HCT116 (cell line): ENCODE measurements around the gene SNX25. TPM values are rescaled to one million over a fixed set of nuclear protein-coding genes. Genes with fewer than 3 reads are reported as not detected.
"Not testable (repeated sequence)": the region's sequence is repeated elsewhere in the genome, so short reads cannot be mapped to it uniquely, and the experiment has no call there.

Experiments used
- ATAC-seq: fragments of 200-7000 bp; cut with Tn5 transposase; 2 replicates; pipeline ENCODE4 v1.9.1; 2020; ENCODE audit warnings: mild to moderate bottlenecking, moderate library complexity
- BruUV-seq: library from RNA; stranded (reverse); fragments of 400-500 nt; replicated peaks from 2 replicates; lab custom pipeline; 2021; lab: Mats Ljungman, UMichigan
- CTCF ChIA-PET: fragments of 300-600 bp; sonication (Branson Sonifier 250); formaldehyde crosslinking; loops from one replicate; lab custom pipeline; 2021; ENCODE audit warnings: antibody characterized with exemption; lab: Charles Lee
- POLR2A ChIA-PET: fragments of 300-600, 350-600 bp; sonication (Branson Sonifier 250); formaldehyde crosslinking; loops from one replicate; lab custom pipeline; 2021; ENCODE audit warnings: antibody characterized with exemption; lab: Charles Lee
- RAD21 ChIA-PET, 2 experiments: fragments of 300-600 bp; sonication (Branson Sonifier 250); formaldehyde crosslinking; loops; one replicate each; lab custom pipeline; 2023; ENCODE audit warnings: low total read pairs in 2 of 2; ENCODE audit not compliant: uncharacterized antibody in 2 of 2, unreplicated experiment in 2 of 2, low non-redundant PET in 1 of 2; lab: Charles Lee
- DNase-seq: peaks from one replicate; pipeline ENCODE4 v3.0.0-alpha.2; 2010; ENCODE audit warnings: low read depth, low spot score
- H2AFZ ChIP-seq: fragments of 200-600 bp; shearing (Covaris generic), sonication (generic); 2 replicates; pipeline ENCODE4 v1.6.1; 2017; ENCODE audit warnings: low read depth, mixed run types, mixed read lengths, antibody characterized with exemption, low read length; ENCODE audit not compliant: poor library complexity, severe bottlenecking
- H3K27ac ChIP-seq: 2 replicates; pipeline ENCODE4 v1.5.1; 2012; ENCODE audit warnings: low read depth, low read length
- H3K27me3 ChIP-seq: fragments of 200-600 bp; sonication (generic); 2 replicates; pipeline ENCODE4 v1.6.1; 2016; ENCODE audit warnings: mixed run types, low read length, mixed read lengths; ENCODE audit not compliant: insufficient read depth
- H3K36me3 ChIP-seq, 2 experiments: fragments of 200-500 bp in 1 of 2; fragments of 200-600 bp in 1 of 2; sonication (Bioruptor generic) in 1 of 2; sonication (generic) in 1 of 2; 2 replicates each; pipeline versions ENCODE4 v1.5.1 to v1.6.1; 2014 to 2016; ENCODE audit warnings: low read length in 2 of 2, inconsistent platforms in 1 of 2, mixed read lengths in 1 of 2, mixed run types in 1 of 2; ENCODE audit not compliant: insufficient read depth in 2 of 2, control insufficient read depth in 1 of 2
- H3K4me1 ChIP-seq, 2 experiments: fragments of 200-600 bp in 1 of 2; sonication (generic) in 1 of 2; 2 replicates each; pipeline versions ENCODE4 v1.5.1 to v1.6.1; 2012 to 2017; ENCODE audit warnings: low read length in 2 of 2, inconsistent platforms in 1 of 2, mild to moderate bottlenecking in 1 of 2, mixed read lengths in 1 of 2, mixed run types in 1 of 2, moderate library complexity in 1 of 2; ENCODE audit not compliant: insufficient read depth in 2 of 2, control insufficient read depth in 1 of 2
- H3K4me2 ChIP-seq: fragments of 200-600 bp; sonication (generic); 2 replicates; pipeline ENCODE4 v1.6.1; 2017; ENCODE audit warnings: mixed run types, low read length, mixed read lengths
- H3K4me3 ChIP-seq, 2 experiments: fragments of 200-600 bp in 1 of 2; sonication (generic) in 1 of 2; replicated peaks in 1 of 2; 2 replicates each; pipeline ENCODE4 v1.5.1; 2011 to 2016; ENCODE audit warnings: low read length in 2 of 2, control low read depth in 1 of 2, low read depth in 1 of 2, mild to moderate bottlenecking in 1 of 2, mixed read lengths in 1 of 2, mixed run types in 1 of 2
- H3K79me2 ChIP-seq: fragments of 200-600 bp; sonication (generic); 2 replicates; pipeline ENCODE4 v1.6.1; 2017; ENCODE audit warnings: mild to moderate bottlenecking, mixed run types, low read length, moderate library complexity, mixed read lengths; ENCODE audit not compliant: insufficient read depth
- H3K9ac ChIP-seq: fragments of 200-600 bp; sonication (generic); 2 replicates; pipeline ENCODE4 v1.6.1; 2016; ENCODE audit warnings: low read length, mixed read lengths
- H3K9me2 ChIP-seq: fragments of 200-600 bp; sonication (generic), shearing (Covaris generic); 2 replicates; pipeline ENCODE4 v1.6.1; 2017; ENCODE audit warnings: mixed run types, mild to moderate bottlenecking, moderate library complexity; ENCODE audit not compliant: insufficient read depth
- H3K9me3 ChIP-seq, 2 experiments: fragments of 200-500 bp in 1 of 2; fragments of 200-600 bp in 1 of 2; sonication (Bioruptor generic) in 1 of 2; sonication (generic) in 1 of 2; 2 replicates each; pipeline ENCODE4 v1.6.1; 2014 to 2017; ENCODE audit warnings: low read length in 2 of 2, mixed read lengths in 2 of 2, inconsistent platforms in 1 of 2, low read depth in 1 of 2, mild to moderate bottlenecking in 1 of 2, mixed run types in 1 of 2, moderate library complexity in 1 of 2; ENCODE audit not compliant: control insufficient read depth in 1 of 2, insufficient read depth in 1 of 2
- H4K20me1 ChIP-seq: fragments of 200-600 bp; sonication (generic), shearing (Covaris generic); 2 replicates; pipeline ENCODE4 v1.6.1; 2017; ENCODE audit warnings: mixed run types, mild to moderate bottlenecking, moderate library complexity; ENCODE audit not compliant: insufficient read depth
- ATF3 ChIP-seq: IDR thresholded peaks from 2 replicates; pipeline ENCODE4 v1.6.1; 2012
- CEBPB ChIP-seq: IDR thresholded peaks from 2 replicates; pipeline ENCODE4 v1.6.1; 2012; ENCODE audit warnings: low read depth
- CTCF ChIP-seq, 3 experiments: fragments of 200-600 bp in 1 of 3; sonication (generic) in 1 of 3; IDR thresholded peaks in 2 of 3; conservative IDR thresholded peaks in 1 of 3; 2 replicates each; pipeline ENCODE4 v1.5.1; 2012 to 2017; ENCODE audit warnings: low read depth in 2 of 3, low read length in 2 of 3, antibody characterized with exemption in 1 of 3, borderline replicate concordance in 1 of 3, control low read depth in 1 of 3, mild to moderate bottlenecking in 1 of 3, mixed read lengths in 1 of 3, mixed run types in 1 of 3, moderate library complexity in 1 of 3; ENCODE audit not compliant: insufficient read depth in 1 of 3
- EGR1 ChIP-seq: IDR thresholded peaks from 2 replicates; pipeline ENCODE4 v1.6.1; 2012; ENCODE audit warnings: low read depth
- ELF1 ChIP-seq: IDR thresholded peaks from 2 replicates; pipeline ENCODE4 v1.6.1; 2012; ENCODE audit warnings: low read depth, borderline replicate concordance
- EZH2 ChIP-seq: fragments of 200-600 bp; sonication (generic); IDR thresholded peaks from 2 replicates; pipeline ENCODE4 v1.6.1; 2017; ENCODE audit warnings: antibody characterized with exemption, mixed run types
- EZH2phosphoT487 ChIP-seq: fragments of 200-600 bp; IDR thresholded peaks from 2 replicates; pipeline ENCODE4 v1.6.1; 2018; ENCODE audit warnings: antibody characterized with exemption, borderline replicate concordance
- FOSL1 ChIP-seq: IDR thresholded peaks from 2 replicates; pipeline ENCODE4 v1.6.1; 2012; ENCODE audit warnings: low read depth
- JUND ChIP-seq: IDR thresholded peaks from 2 replicates; pipeline ENCODE4 v1.6.1; 2012
- MAX ChIP-seq: IDR thresholded peaks from 2 replicates; pipeline ENCODE4 v1.6.1; 2012
- POLR2A ChIP-seq: IDR thresholded peaks from 2 replicates; pipeline ENCODE4 v1.7.0; 2011; ENCODE audit warnings: borderline replicate concordance; ENCODE audit not compliant: insufficient read depth, insufficient read length; ENCODE audit errors: extremely low read depth
- RAD21 ChIP-seq: IDR thresholded peaks from 2 replicates; pipeline ENCODE4 v1.6.1; 2012; ENCODE audit warnings: low read depth, mild to moderate bottlenecking
- SP1 ChIP-seq: IDR thresholded peaks from 2 replicates; pipeline ENCODE4 v1.6.1; 2012; ENCODE audit warnings: low read depth
- SRF ChIP-seq: IDR thresholded peaks from 2 replicates; pipeline ENCODE4 v1.6.1; 2012; ENCODE audit warnings: low read depth
- TCF7L2 ChIP-seq: IDR thresholded peaks from 2 replicates; pipeline ENCODE4 v1.7.0; 2011; ENCODE audit warnings: borderline replicate concordance, inconsistent platforms; ENCODE audit not compliant: insufficient read depth, insufficient read length; ENCODE audit errors: extremely low read depth
- YY1 ChIP-seq: IDR thresholded peaks from 2 replicates; pipeline ENCODE4 v1.6.1; 2011; ENCODE audit warnings: low read length, low read depth, moderate library complexity, mild to moderate bottlenecking; ENCODE audit not compliant: insufficient replicate concordance; ENCODE audit errors: extremely low read depth
- ZBTB33 ChIP-seq: IDR thresholded peaks from 2 replicates; pipeline ENCODE4 v1.6.1; 2011; ENCODE audit warnings: mild to moderate bottlenecking, low read length, moderate library complexity; ENCODE audit not compliant: insufficient replicate concordance; ENCODE audit errors: extremely low read depth
- ZFX ChIP-seq: fragments of 450-650 bp; IDR thresholded peaks from 2 replicates; pipeline ENCODE4 v1.6.1; 2017
- ZNF274 ChIP-seq: fragments of 200-500 bp; sonication (Bioruptor generic); IDR thresholded peaks from 2 replicates; pipeline ENCODE4 v1.6.1; 2014; ENCODE audit warnings: mild to moderate bottlenecking, low read depth, low read length, inconsistent platforms
- intact Hi-C: fragments of 100-400 bp; cut with micrococcal nuclease; formaldehyde crosslinking; loops from 2 replicates; pipeline ENCODE4 v1.10.0; 2022
- total RNA-seq: library from RNA; stranded (reverse); gene quantifications from one replicate; pipeline ENCODE4 v1.2.1, GENCODE V29; 2021; ENCODE audit not compliant: unreplicated experiment

SNX25 gene
- total RNA-seq, 1 experiment from 2014 or later = 20.9 TPM

- no peak for TF ChIP-seq SRF
These were observed 47.7 kb downstream of the SNX25 start (continued) for GRCh38 chr4:185257086-185257485.

- H3K4me3 ChIP-seq = no peak overlapping the region
- peaks cover 6 to 29% of the 10 kb centered on the region in 2 experiments; a peak in 3 of 4 replicates for H3K4me1 ChIP-seq
- ChIA-PET RAD21 (no interaction called here), POLR2A (no interaction called here), CTCF (no interaction called here)
- no peaks in the 10 kb centered on the region for H3K79me2 ChIP-seq
- H4K20me1 ChIP-seq = no peaks in the 10 kb centered on the region
- BruUV-seq = no TSS peak
- DNase-seq = no peak
- no peak overlapping the region for H3K27ac ChIP-seq
- no peaks in the 10 kb centered on the region for H3K27me3 ChIP-seq
- H3K36me3 ChIP-seq = no peaks in the 10 kb centered on the region
- H3K9ac ChIP-seq = no peak overlapping the region
- H3K4me2 ChIP-seq = no peak overlapping the region
- intact Hi-C loops = no loop called here
- TF ChIP-seq JUND (no peak), ZBTB33 (no peak), SP1 (no peak), EGR1 (no peak), ELF1 (no peak), EZH2 (no peak), MAX (no peak), SRF (no peak), ATF3 (no peak), YY1 (no peak), TCF7L2 (no peak), FOSL1 (no peak), EZH2phosphoT487 (no peak), ZFX (no peak), POLR2A (no peak), CEBPB (no peak), CTCF (IDR thresholded peaks at IDR 0.05 in 2 of 3, conservative IDR thresholded peaks at IDR 0.05 in 1 of 3; ENCODE audit: borderline replicate concordance in 1 of 3, insufficient read depth in 1 of 3, low read depth in 2 of 3, low read length in 2 of 3) (no peak), RAD21 (no peak), ZNF274 (no peak)
- no peak for ATAC-seq
- no peak overlapping the region for H2AFZ ChIP-seq
- H3K9me2 ChIP-seq = no peaks in the 10 kb centered on the region
- H3K9me3 ChIP-seq = no peaks in the 10 kb centered on the region
These were observed 48.3 kb downstream of the SNX25 start for GRCh38 chr4:185257694-185258093.

- H3K27ac ChIP-seq, H3K36me3 ChIP-seq, H3K9me3 ChIP-seq, H3K4me3 ChIP-seq, H2AFZ ChIP-seq, CTCF ChIA-PET, H3K9ac ChIP-seq, DNase-seq, POLR2A ChIA-PET, intact Hi-C loops, H3K4me2 ChIP-seq, BruUV-seq, RAD21 ChIA-PET, H3K9me2 ChIP-seq, H4K20me1 ChIP-seq, H3K79me2 ChIP-seq, H3K27me3 ChIP-seq: not testable (repeated sequence)
- H3K4me1 ChIP-seq = peaks cover 6 to 29% of the 10 kb centered on the region in 2 experiments; a peak in 3 of 4 replicates
- ATAC-seq = 0 out of 2 replicates have a peak, but pooled peaks have one; percentile 31
These were observed 49.3 kb downstream of the SNX25 start for GRCh38 chr4:185258741-185259140.
